H1 (cell line): ENCODE data around the gene NAPG. TPM values are rescaled to one million over a fixed set of nuclear protein-coding genes. Genes with fewer than 3 reads are reported as not detected.
"Not testable (repeated sequence)": the region's sequence is repeated elsewhere in the genome, so short reads cannot be mapped to it uniquely, and the experiment has no call there.

ENCODE experiments used
- CTCF ChIA-PET: fragments of 300-600 bp; sonication (Branson Sonifier 250); formaldehyde crosslinking; loops from one replicate; lab custom pipeline; 2021; ENCODE audit not compliant: partially characterized antibody; lab: Charles Lee
- POLR2A ChIA-PET: fragments of 300-600 bp; sonication (Branson Sonifier 250); formaldehyde crosslinking; loops from one replicate; lab custom pipeline; 2021; ENCODE audit warnings: inconsistent platforms; ENCODE audit not compliant: partially characterized antibody; lab: Charles Lee
- DNase-seq, 2 experiments: peaks; one replicate each; pipeline versions ENCODE4 v3.0.0 to v3.0.0-alpha.2; 2010 to 2022; ENCODE audit warnings: low spot score in 2 of 2, low read depth in 1 of 2, mixed read lengths in 1 of 2
- FAIRE-seq: peaks from 2 replicates; lab custom pipeline; 2011; peaks lifted over from hg19 to GRCh38; lab: Jason Lieb, UNC
- H2AFZ ChIP-seq: 2 replicates; pipeline ENCODE4 v1.8.1; 2012; ENCODE audit warnings: low read length, inconsistent platforms
- H2AK5ac ChIP-seq: 2 replicates; pipeline ENCODE4 v1.6.1; 2013; ENCODE audit warnings: low read depth, low read length
- H2BK120ac ChIP-seq: replicated peaks from 2 replicates; pipeline ENCODE3; 2013; ENCODE audit warnings: low read depth, low read length, inconsistent platforms
- H2BK12ac ChIP-seq: 2 replicates; pipeline ENCODE4 v1.6.1; 2013; ENCODE audit warnings: low read depth, low read length
- H2BK15ac ChIP-seq: 2 replicates; pipeline ENCODE4 v1.6.1; 2013; ENCODE audit warnings: low read length
- H2BK20ac ChIP-seq: 2 replicates; pipeline ENCODE4 v1.6.1; 2013; ENCODE audit warnings: low read length
- H2BK5ac ChIP-seq: 2 replicates; pipeline ENCODE4 v1.6.1; 2013; ENCODE audit warnings: low read depth, low read length
- H3K14ac ChIP-seq: 2 replicates; pipeline ENCODE4 v1.6.1; 2013; ENCODE audit warnings: inconsistent platforms; ENCODE audit not compliant: insufficient read length
- H3K18ac ChIP-seq: 2 replicates; pipeline ENCODE4 v1.6.1; 2013; ENCODE audit warnings: low read length; ENCODE audit errors: extremely low read depth
- H3K23ac ChIP-seq: 2 replicates; pipeline ENCODE4 v1.6.1; 2013; ENCODE audit warnings: inconsistent platforms; ENCODE audit not compliant: insufficient read length
- H3K23me2 ChIP-seq: 2 replicates; pipeline ENCODE4 v1.6.1; 2013; ENCODE audit warnings: low read depth, low read length
- H3K27ac ChIP-seq: 2 replicates; pipeline ENCODE4 v1.6.1; 2011; ENCODE audit warnings: low read depth, low read length, inconsistent platforms
- H3K27me3 ChIP-seq, 4 experiments: replicated peaks in 1 of 4; 1 replicate in 1 of 4; 2 replicates in 3 of 4; pipeline versions ENCODE4 v1.6.1 to v1.8.1; 2011 to 2013; ENCODE audit warnings: low read length in 3 of 4, mild to moderate bottlenecking in 3 of 4, inconsistent platforms in 2 of 4, mixed read lengths in 2 of 4, moderate library complexity in 1 of 4; ENCODE audit not compliant: control insufficient read depth in 3 of 4, insufficient read depth in 3 of 4; ENCODE audit errors: extremely low read depth in 1 of 4
- H3K36me3 ChIP-seq, 4 experiments: 2 replicates each; pipeline versions ENCODE4 v1.6.1 to v1.8.1; 2011 to 2013; ENCODE audit warnings: mild to moderate bottlenecking in 4 of 4, low read length in 3 of 4, moderate library complexity in 2 of 4, control low read depth in 1 of 4, inconsistent platforms in 1 of 4; ENCODE audit not compliant: insufficient read depth in 4 of 4, control insufficient read depth in 2 of 4
- H3K4ac ChIP-seq: replicated peaks from 2 replicates; pipeline ENCODE3; 2013; ENCODE audit warnings: low read length, low read depth, mixed read lengths, inconsistent platforms; ENCODE audit not compliant: insufficient read length
- H3K4me1 ChIP-seq, 4 experiments: replicated peaks in 1 of 4; 1 replicate in 1 of 4; 2 replicates in 3 of 4; pipeline versions ENCODE4 v1.6.1 to v1.8.1; 2011 to 2013; ENCODE audit warnings: low read length in 3 of 4, inconsistent platforms in 2 of 4, mixed read lengths in 1 of 4; ENCODE audit not compliant: insufficient read depth in 4 of 4, control insufficient read depth in 3 of 4
- H3K4me2 ChIP-seq, 2 experiments: 2 replicates each; pipeline versions ENCODE4 v1.6.1 to v1.8.1; 2011 to 2013; ENCODE audit warnings: low read depth in 2 of 2, low read length in 2 of 2, control low read depth in 1 of 2, inconsistent platforms in 1 of 2, mild to moderate bottlenecking in 1 of 2; ENCODE audit not compliant: insufficient read depth in 1 of 2
- H3K4me3 ChIP-seq, 4 experiments: fragments of 200-600, 300-600 bp in 1 of 4; sonication (generic), shearing (Covaris generic), sonication (Bioruptor Twin) in 1 of 4; 2 replicates each; pipeline versions ENCODE4 v1.5.1 to v1.8.1; 2011 to 2016; ENCODE audit warnings: low read length in 4 of 4, low read depth in 3 of 4, control low read depth in 2 of 4, inconsistent platforms in 2 of 4, mild to moderate bottlenecking in 2 of 4, mixed read lengths in 1 of 4, moderate library complexity in 1 of 4; ENCODE audit not compliant: insufficient read depth in 2 of 4; ENCODE audit errors: extremely low read depth in 1 of 4
- H3K56ac ChIP-seq: replicated peaks from 2 replicates; pipeline ENCODE3; 2013; ENCODE audit warnings: low read depth, mild to moderate bottlenecking, mixed read lengths, low read length, inconsistent platforms; ENCODE audit not compliant: insufficient read length
- H3K79me1 ChIP-seq: 2 replicates; pipeline ENCODE4 v1.6.1; 2013; ENCODE audit warnings: low read depth, low read length, control low read depth
- H3K79me2 ChIP-seq, 2 experiments: 2 replicates each; pipeline versions ENCODE4 v1.6.1 to v1.8.1; 2012 to 2013; ENCODE audit warnings: low read length in 2 of 2, mild to moderate bottlenecking in 2 of 2, inconsistent platforms in 1 of 2; ENCODE audit not compliant: insufficient read depth in 2 of 2, control insufficient read depth in 1 of 2
- H3K9ac ChIP-seq, 4 experiments: replicated peaks in 1 of 4; 1 replicate in 1 of 4; 2 replicates in 3 of 4; pipeline versions ENCODE4 v1.6.1 to v1.8.1; 2011 to 2013; ENCODE audit warnings: low read depth in 3 of 4, low read length in 3 of 4, control low read depth in 2 of 4, mild to moderate bottlenecking in 2 of 4, moderate library complexity in 2 of 4, inconsistent platforms in 1 of 4; ENCODE audit errors: extremely low read depth in 1 of 4
- H3K9me3 ChIP-seq, 2 experiments: 2 replicates each; pipeline versions ENCODE4 v1.6.1 to v1.8.1; 2012 to 2013; ENCODE audit warnings: mild to moderate bottlenecking in 2 of 2, moderate library complexity in 2 of 2, control low read depth in 1 of 2, inconsistent platforms in 1 of 2, low read depth in 1 of 2, low read length in 1 of 2, mixed read lengths in 1 of 2; ENCODE audit not compliant: insufficient read depth in 2 of 2
- H4K20me1 ChIP-seq, 2 experiments: replicated peaks in 1 of 2; 2 replicates each; pipeline versions ENCODE3 to v1.8.1; 2011 to 2013; ENCODE audit warnings: inconsistent platforms in 2 of 2, low read length in 2 of 2, mild to moderate bottlenecking in 1 of 2; ENCODE audit not compliant: insufficient read depth in 2 of 2, control insufficient read depth in 1 of 2
- H4K5ac ChIP-seq: 2 replicates; pipeline ENCODE4 v1.6.1; 2013; ENCODE audit warnings: low read length, low read depth, mixed read lengths, inconsistent platforms; ENCODE audit not compliant: insufficient read length
- H4K8ac ChIP-seq: 2 replicates; pipeline ENCODE4 v1.8.0; 2013; ENCODE audit warnings: mild to moderate bottlenecking, moderate library complexity, low read length, inconsistent platforms; ENCODE audit not compliant: insufficient read depth; ENCODE audit errors: extremely low read depth
- H4K91ac ChIP-seq: replicated peaks from 2 replicates; pipeline ENCODE3; 2013; ENCODE audit warnings: low read length, mixed read lengths, inconsistent platforms; ENCODE audit not compliant: insufficient read length
- WGBS, 2 experiments: shearing (Covaris generic) in 1 of 2; methylation state at CpG; one replicate each; pipeline versions ENCODE4 v1.1.6 to v1.1.7; 2013 to 2015; ENCODE audit warnings: low lambda C conversion rate in 2 of 2, mixed read lengths in 2 of 2, inconsistent platforms in 1 of 2, low coverage in 1 of 2, missing lambda C conversion rate in 1 of 2; ENCODE audit not compliant: insufficient replicate concordance in 2 of 2, insufficient coverage in 1 of 2, insufficient read length in 1 of 2; ENCODE audit errors: extremely low coverage in 1 of 2, missing lambda C conversion rate in 1 of 2; 5-methylcytosine and 5-hydroxymethylcytosine counted together
- polyA plus RNA-seq, 7 experiments: library from polyadenylated mRNA; depleted of rRNA in 3 of 7; stranded (reverse) in 5 of 7; unstranded in 2 of 7; fragments of >200 nt in 5 of 7; fragments of 200-250 nt in 2 of 7; gene quantifications; 1 replicate in 5 of 7; 2 replicates in 1 of 7; 4 replicates in 1 of 7; pipeline versions ENCODE4 v1.2.1 to v1.2.3, GENCODE V29; 2011 to 2013; ENCODE audit warnings: missing spikeins in 2 of 7, mixed read lengths in 2 of 7
- total RNA-seq: library from RNA; stranded (reverse); fragmentation: NEBNext Ultra II Directional; extraction: Animal tissue kit (Norgen Biotek cat#: 25700); gene quantifications from 2 replicates; pipeline ENCODE4 v1.2.1, GENCODE V29; 2021

Gene NAPG
- total and polyA plus RNA-seq, 2 of the 8 experiments (the other 6 are each of a cell fraction or from before 2014, with no cell fraction given): 8.0 to 23.5 TPM

DNA sequence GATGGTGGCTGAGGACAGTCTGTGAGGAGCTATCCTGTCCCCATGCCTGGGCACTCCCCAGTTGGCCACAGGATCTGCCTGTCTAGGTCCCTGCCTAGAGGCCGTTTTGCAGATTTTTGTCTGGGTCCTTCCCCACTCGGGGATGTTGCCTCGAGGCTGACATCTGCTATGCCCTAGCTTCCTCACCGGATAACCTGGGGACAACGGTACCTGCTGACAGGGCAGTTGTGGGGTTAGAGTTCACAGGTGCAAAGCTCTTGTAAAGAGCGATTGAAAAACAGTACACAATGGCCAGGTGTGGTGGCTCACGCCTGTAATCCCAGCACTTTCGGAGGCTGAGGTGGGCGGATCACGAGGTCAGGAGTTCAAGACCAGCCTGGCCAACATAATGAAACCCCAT, 30.4 kb downstream of the NAPG start:
- FAIRE-seq, H4K91ac ChIP-seq, H2AFZ ChIP-seq, H4K20me1 ChIP-seq, H3K56ac ChIP-seq, H2BK20ac ChIP-seq, H3K4ac ChIP-seq, H2BK5ac ChIP-seq, H3K9me3 ChIP-seq, H2BK12ac ChIP-seq, H2BK120ac ChIP-seq, H3K79me1 ChIP-seq, H3K4me1 ChIP-seq, H4K5ac ChIP-seq, DNase-seq, H3K14ac ChIP-seq, H2BK15ac ChIP-seq, H3K23ac ChIP-seq, H2AK5ac ChIP-seq, H3K23me2 ChIP-seq, H3K18ac ChIP-seq, H3K27ac ChIP-seq, H3K4me3 ChIP-seq, H4K8ac ChIP-seq, CTCF ChIA-PET, H3K27me3 ChIP-seq, H3K4me2 ChIP-seq, H3K9ac ChIP-seq, POLR2A ChIA-PET, H3K79me2 ChIP-seq: not testable (repeated sequence)
- WGBS, 2 experiments: 96% methylated on average over 10 of the region's 10 CpGs; no CpG with 5 or more reads in 1 of the 2 experiments
- H3K36me3 ChIP-seq: peaks cover 4 to 39% (median 29%) of the 10 kb centered on the region in 4 experiments; a peak in 7 of 8 replicates
